Glutamatergic neuron (in vitro differentiated cells): Measurements from ENCODE around the gene BLTP3B. TPM values are rescaled to one million over a fixed set of nuclear protein-coding genes. Genes with fewer than 3 reads are reported as not detected.
"Not testable (repeated sequence)": the region's sequence is repeated elsewhere in the genome, so short reads cannot be mapped to it uniquely, and the experiment has no call there.

Experiments
- DNase-seq: peaks from one replicate; pipeline ENCODE4 v3.0.0; 2022
- H3K27ac Mint-ChIP-seq: one replicate; pipeline ENCODE4 v1.8.0; 2020; ENCODE audit warnings: mild to moderate bottlenecking, mixed read lengths, inconsistent platforms; ENCODE audit not compliant: unreplicated experiment
- H3K27me3 Mint-ChIP-seq: one replicate; pipeline ENCODE4 v1.8.0; 2020; ENCODE audit warnings: mild to moderate bottlenecking, moderate library complexity, mixed read lengths, inconsistent platforms; ENCODE audit not compliant: unreplicated experiment
- H3K36me3 Mint-ChIP-seq: one replicate; pipeline ENCODE4 v1.8.0; 2020; ENCODE audit warnings: mild to moderate bottlenecking, mixed read lengths, inconsistent platforms; ENCODE audit not compliant: unreplicated experiment
- H3K4me1 Mint-ChIP-seq: one replicate; pipeline ENCODE4 v1.8.0; 2020; ENCODE audit warnings: mild to moderate bottlenecking, low read depth, mixed read lengths, inconsistent platforms; ENCODE audit not compliant: unreplicated experiment
- H3K4me3 Mint-ChIP-seq: one replicate; pipeline ENCODE4 v1.8.0; 2020; ENCODE audit warnings: mild to moderate bottlenecking, mixed read lengths, inconsistent platforms; ENCODE audit not compliant: unreplicated experiment
- H3K9me3 Mint-ChIP-seq: one replicate; pipeline ENCODE4 v1.8.0; 2020; ENCODE audit warnings: mild to moderate bottlenecking, moderate library complexity, mixed read lengths, inconsistent platforms; ENCODE audit not compliant: unreplicated experiment
- total RNA-seq: library from RNA; stranded (reverse); fragmentation: NEBNext Ultra II Directional; extraction: Animal tissue kit (Norgen Biotek cat#: 25700); gene quantifications from one replicate; pipeline ENCODE4 v1.2.1, GENCODE V29; 2021; ENCODE audit not compliant: unreplicated experiment
- TF ChIP-seq, protein P1 (sequence below): fragments of 200-600 bp; sonication (generic); IDR thresholded peaks from one replicate; pipeline ENCODE4 v1.5.0; 2021; ENCODE audit not compliant: partially characterized antibody, unreplicated experiment

BLTP3B gene
- total RNA-seq, 1 donor from 2014 or later, result 25.7 TPM

DNA sequence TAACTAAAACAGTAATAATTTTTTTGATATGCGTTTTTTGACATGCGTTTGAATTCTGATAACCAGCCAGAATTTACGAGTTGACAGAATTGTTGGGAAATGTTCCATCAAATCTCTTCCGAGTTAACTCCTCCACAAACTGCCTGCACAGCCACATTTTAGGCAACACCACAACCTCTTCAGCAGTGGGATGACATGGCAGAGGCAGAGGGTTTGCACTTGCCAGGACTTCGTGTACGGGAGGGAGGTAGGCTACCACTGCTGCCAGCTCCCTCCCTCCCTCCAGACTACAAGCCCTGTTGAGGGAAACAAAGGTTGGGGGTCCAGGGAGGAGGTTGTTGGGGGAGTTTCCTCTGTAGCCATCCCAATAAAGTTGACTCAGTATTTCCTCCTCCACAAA lies 43.4 kb upstream of the BLTP3B start:
- TF ChIP-seq, protein P1, sequence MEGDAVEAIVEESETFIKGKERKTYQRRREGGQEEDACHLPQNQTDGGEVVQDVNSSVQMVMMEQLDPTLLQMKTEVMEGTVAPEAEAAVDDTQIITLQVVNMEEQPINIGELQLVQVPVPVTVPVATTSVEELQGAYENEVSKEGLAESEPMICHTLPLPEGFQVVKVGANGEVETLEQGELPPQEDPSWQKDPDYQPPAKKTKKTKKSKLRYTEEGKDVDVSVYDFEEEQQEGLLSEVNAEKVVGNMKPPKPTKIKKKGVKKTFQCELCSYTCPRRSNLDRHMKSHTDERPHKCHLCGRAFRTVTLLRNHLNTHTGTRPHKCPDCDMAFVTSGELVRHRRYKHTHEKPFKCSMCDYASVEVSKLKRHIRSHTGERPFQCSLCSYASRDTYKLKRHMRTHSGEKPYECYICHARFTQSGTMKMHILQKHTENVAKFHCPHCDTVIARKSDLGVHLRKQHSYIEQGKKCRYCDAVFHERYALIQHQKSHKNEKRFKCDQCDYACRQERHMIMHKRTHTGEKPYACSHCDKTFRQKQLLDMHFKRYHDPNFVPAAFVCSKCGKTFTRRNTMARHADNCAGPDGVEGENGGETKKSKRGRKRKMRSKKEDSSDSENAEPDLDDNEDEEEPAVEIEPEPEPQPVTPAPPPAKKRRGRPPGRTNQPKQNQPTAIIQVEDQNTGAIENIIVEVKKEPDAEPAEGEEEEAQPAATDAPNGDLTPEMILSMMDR, result no peak
- H3K9me3 Mint-ChIP-seq, result peaks cover 2% of the 10 kb centered on the region
- H3K27me3 Mint-ChIP-seq, result no peaks in the 10 kb centered on the region

DNA sequence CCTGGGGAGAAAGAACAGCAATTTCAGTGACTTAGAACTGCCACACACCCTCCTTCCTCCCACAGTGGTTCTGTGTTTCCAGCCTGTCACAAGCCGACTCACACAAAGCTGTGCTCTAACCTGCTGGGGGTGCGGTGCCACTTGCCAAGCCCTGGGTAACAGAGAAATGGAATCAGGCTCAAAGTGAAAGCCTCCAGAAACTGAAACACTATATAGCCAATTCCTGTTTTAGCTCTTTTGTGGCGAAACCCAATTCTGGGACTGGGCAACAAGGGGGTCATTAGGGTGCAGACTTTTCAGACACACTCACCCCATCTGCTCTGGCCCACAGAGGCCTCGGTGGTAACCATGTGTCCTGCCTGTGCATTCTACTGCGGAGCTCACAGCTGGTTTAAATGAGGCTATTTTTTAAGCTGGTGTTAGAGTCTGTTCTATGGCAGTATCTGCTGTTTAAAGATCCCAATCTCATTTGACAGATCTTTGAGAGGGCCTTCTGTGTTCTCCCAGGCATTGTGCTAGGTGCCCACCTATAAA lies 42.8 kb upstream of the BLTP3B start:
- Mint-ChIP-seq H3K36me3 (no peaks in the 10 kb centered on the region), H3K4me3 (no peak overlapping the region), H3K27ac (peak overlapping the region; percentile 68), H3K4me1 (peaks cover 12% of the 10 kb centered on the region), H3K27me3 (no peaks in the 10 kb centered on the region), H3K9me3 (peaks cover 2% of the 10 kb centered on the region)
- TF ChIP-seq, protein P1, result no peak
- no peak for DNase-seq

More for the DNA sequence above, 43.4 kb upstream of the BLTP3B start:
- Mint-ChIP-seq H3K4me1 (peaks cover 13% of the 10 kb centered on the region), H3K27ac (no peak overlapping the region), H3K36me3 (no peaks in the 10 kb centered on the region), H3K4me3 (no peak overlapping the region)
- DNase-seq, result no peak

DNA sequence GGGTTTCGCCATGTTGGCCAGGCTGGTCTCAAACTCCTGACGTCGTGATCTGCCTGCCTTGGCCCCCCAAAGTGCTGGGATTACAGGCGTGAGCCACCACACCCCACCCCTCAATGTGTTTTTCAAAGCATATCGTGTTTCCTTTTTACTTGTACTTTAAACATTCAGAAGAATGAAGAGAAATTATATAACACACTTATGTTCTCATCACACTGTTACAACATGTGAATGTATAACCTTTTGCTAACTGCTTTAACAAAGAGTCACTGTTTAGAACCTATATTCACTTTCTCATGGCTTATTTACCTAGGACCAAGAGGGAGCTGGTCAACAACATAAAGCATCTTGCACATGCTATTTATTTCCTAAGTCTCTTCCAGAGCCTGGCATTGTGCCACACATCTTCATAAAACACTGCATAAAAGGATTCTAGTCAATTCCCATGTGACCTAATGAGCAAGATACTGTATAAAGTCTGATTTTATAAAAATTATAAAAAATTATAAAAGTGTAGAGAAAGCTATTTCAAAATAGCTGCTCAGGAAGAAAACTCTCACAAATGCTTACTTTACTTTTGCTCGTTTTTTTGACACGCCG lies 42.0 kb upstream of the BLTP3B start:
- no peak overlapping the region for H3K27ac Mint-ChIP-seq
- no peak overlapping the region for H3K4me3 Mint-ChIP-seq
- no peaks in the 10 kb centered on the region for H3K27me3 Mint-ChIP-seq
- peaks cover 11% of the 10 kb centered on the region for H3K4me1 Mint-ChIP-seq
- no peak for DNase-seq
- TF ChIP-seq, protein P1, result no peak
- no peaks in the 10 kb centered on the region for H3K36me3 Mint-ChIP-seq
- peaks cover 2% of the 10 kb centered on the region for H3K9me3 Mint-ChIP-seq

DNA sequence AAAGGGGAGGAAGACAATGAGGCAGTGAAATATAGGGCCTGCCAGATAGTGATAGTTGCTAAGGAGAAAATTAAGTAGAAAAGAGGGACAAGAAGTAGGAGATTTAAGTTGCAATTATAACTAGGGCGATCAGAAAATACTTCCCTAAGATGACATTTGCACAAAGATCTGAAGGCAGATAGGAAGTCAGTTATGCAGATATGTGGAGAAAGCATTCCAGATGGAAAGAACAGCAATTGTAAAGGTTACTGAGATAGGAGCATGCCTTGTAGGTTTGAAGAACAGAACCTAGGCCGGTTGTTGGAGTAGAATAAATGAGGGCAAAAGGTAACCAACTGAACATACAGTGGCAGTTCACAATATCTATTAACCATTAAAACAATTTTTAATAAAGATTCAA lies 36.6 kb upstream of the BLTP3B start:
- no peak overlapping the region for H3K27ac Mint-ChIP-seq
- no peaks in the 10 kb centered on the region for H3K27me3 Mint-ChIP-seq
- H3K9me3 Mint-ChIP-seq, result no peaks in the 10 kb centered on the region
- H3K4me1 Mint-ChIP-seq, result no peaks in the 10 kb centered on the region
- no peaks in the 10 kb centered on the region for H3K36me3 Mint-ChIP-seq
- TF ChIP-seq, protein P1, result no peak
- DNase-seq, result no peak
- no peak overlapping the region for H3K4me3 Mint-ChIP-seq

DNA sequence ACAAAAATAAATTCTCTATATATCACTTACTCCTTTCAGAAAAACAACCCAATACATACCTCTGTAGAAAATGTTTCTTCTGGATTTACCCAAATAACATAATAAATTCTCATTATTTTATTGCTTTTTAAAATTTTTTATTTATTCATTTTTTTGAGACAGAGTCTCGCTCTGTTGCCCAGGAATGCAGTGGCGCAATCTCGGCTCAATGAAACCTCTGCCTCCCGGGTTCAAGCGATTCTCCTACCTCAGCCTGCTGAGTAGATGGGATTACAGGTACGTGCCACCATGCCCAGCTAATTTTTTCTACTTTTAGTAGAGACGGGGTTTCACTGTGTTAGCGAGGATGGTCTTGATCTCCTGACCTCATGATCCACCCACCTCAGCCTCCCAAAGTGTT lies 33.8 kb upstream of the BLTP3B start:
- not testable (repeated sequence) for H3K27me3 Mint-ChIP-seq, DNase-seq, H3K4me3 Mint-ChIP-seq, H3K27ac Mint-ChIP-seq, H3K4me1 Mint-ChIP-seq, H3K36me3 Mint-ChIP-seq, H3K9me3 Mint-ChIP-seq
